H54 (cell line): Measurements from ENCODE around the gene STK32A.

Experiments
- DNase-seq: peaks from one replicate; pipeline ENCODE4 v3.0.0; 2011; ENCODE audit warnings: low spot score, mixed read lengths; ENCODE audit not compliant: insufficient read length
- FAIRE-seq: peaks from 3 replicates; lab custom pipeline; 2011; peaks lifted over from hg19 to GRCh38; lab: Jason Lieb, UNC
- POLR2A ChIP-seq: IDR thresholded peaks from 2 replicates; pipeline ENCODE4 v1.6.1; 2011; ENCODE audit warnings: low read depth, mild to moderate bottlenecking, low read length

STK32A gene

DNA sequence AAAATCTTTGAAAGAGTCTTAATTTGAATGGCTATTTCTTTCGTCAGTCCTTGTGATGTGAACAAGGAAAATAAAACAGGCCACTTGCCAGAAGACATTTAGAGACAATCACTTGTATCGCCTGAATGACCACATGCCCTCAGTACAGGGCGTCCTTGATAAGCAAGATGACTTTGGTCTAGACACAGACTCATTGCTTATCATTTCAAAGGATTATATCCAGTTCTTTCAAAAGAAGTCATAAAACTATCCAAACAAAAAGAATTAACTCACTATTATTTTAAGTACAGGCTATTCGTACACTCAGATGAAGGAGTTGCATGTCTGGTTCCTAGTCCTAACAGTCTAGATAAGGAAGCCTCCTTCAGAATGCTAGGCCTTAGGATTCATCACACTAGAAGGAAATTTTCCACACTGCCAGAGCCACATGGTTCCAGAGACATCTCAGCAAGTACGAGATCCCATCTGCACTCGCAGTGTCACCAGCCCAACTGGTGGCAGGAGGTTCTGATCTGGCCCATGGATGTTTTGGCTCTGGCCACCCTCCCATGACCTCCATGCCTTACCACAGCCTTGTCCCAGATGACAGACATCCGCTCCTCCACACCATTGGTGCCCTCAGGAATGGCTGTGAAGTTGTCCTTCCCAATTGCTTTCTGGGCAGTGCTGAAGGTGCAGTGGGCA is 165.4 kb downstream of the STK32A start:
- FAIRE-seq (no peak), DNase-seq (no peak)
- no peak for TF ChIP-seq POLR2A

DNA sequence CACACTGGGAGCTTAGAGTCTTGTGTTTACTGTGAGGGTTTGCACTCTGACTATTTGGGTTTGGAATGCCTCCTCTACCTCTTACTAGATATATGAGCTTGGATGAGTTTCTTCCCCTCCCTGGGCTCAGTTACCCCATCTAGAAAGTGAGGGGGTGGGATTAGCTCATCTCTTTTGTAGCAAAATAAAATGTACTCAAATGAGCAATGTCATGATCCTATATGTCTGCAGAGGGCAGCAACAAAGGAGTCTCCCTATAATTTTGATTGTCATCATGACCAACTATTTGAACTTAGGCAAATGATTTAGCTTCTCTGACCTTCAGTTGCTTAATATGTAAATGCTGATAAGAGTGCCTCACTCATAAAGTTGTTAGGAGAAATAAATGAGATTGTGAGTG is 166.1 kb downstream of the STK32A start:
- DNase-seq (no peak), FAIRE-seq (no peak)
- no peak for TF ChIP-seq POLR2A

DNA sequence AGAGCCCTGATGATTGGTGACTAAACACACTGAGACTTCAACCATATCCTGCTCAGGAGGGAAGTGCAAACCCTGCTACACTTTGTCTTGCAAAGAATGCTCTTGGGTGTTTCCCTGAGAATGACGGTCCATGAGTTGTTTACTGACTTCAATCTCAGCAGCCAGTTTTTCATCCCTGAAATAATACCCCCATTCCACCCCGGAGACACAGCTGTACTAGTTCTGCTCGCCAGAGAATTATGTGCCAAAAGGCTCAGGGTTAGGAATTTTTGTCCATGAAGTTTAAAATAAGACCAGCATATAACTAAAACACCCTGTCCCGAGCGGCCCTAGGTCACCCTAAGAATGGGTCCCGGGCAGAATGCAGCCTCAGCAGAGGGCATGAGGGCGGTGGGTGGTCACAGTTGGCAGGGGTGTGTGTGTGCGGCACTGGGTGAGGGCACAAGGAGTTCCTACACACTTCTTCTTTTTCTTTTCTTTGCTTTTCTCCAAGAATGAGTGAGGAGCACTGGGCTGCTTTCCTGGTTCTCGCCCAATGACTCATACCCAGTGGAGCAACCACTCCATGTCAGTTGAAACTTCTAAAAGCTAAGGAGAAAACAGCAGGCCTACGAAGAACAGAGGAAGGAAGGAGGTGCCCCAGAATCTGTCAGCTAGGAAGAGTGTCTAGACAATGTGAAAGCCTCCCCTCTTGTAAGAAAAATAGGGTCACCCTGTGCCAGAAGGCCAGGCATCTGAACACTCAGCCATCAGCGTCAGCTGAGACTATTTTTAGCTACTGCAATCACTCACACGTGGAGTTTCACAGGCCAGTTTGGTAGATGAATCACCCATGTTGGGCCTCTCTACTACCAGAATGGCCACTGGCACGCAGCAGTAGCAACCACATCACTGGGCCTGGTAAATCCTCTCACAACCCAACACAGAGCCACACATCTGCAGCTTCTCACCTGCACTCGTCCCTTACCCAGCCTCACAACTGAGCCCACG is 169.1 kb downstream of the STK32A start:
- FAIRE-seq, result peak; percentile 79
- DNase-seq, result peak; percentile 76
- TF ChIP-seq POLR2A, result no peak

DNA sequence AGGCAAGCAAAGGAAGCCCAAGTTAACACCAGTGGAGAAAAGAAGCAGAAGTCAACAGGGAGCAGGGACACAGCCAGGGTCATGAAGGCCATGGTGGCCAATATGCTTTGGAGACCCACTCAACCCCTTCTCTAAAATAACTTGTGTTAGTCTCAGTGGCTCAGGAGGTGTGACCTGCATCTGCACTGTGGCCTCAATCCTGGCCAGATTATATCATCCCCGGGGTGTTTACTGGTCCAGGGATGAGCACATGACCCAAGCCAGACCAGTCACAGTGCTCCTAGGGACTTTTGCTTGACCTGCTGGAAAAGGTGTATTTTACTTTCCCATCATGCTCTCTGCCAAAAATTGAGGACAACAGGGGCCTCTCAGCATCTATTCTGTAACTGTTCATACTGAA is 169.9 kb downstream of the STK32A start:
- TF ChIP-seq POLR2A, result no peak
- DNase-seq, result no peak
- FAIRE-seq, result no peak

DNA sequence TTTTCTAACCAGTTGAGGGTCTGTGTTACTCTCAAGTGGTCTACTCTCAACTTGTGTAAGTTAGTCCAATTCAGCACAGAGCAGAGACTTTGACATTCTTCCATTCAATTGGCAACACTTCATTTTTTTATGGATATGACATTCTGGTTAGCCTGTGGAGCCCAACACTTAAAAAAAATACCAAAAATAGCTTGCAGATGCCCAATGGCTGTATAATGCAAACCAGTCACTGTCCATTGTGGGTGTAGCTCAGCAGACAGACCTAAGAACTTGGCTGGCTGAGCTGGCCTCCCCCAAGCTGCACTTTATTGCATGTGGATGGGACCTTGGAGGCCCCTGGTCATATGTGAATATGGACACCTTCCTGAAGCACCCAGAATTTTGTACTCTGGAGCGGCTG is 171.8 kb downstream of the STK32A start:
- FAIRE-seq, result no peak
- TF ChIP-seq POLR2A, result no peak
- no peak for DNase-seq

DNA sequence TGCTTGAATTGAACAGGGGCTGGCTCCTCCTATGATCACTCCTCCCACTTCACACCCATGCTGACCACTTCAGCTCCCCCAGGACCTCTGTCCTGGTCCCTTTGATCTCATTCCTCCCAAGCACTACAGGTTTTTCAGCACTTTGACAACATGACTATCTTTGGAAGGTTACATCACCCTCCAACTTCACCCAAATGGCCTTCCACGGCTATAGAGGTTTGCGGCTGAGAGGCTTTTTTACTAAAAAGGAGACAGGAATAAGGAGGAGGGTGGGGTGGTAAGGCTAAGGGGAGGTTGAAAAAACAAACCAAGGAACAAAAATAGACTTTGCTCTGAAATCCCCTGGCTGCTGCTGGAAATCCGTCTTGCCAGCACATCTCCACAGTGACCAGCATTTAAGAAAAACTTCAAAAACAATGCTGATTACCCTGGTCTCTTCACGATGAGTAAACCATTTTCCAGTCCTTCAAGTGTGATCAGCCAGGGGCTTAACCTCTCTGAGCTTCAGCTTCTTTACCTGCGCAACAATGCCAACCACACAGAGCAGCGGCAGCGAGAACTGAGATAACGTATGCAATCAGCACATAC is 172.4 kb downstream of the STK32A start:
- DNase-seq, result no peak
- TF ChIP-seq POLR2A, result no peak
- FAIRE-seq, result no peak

DNA sequence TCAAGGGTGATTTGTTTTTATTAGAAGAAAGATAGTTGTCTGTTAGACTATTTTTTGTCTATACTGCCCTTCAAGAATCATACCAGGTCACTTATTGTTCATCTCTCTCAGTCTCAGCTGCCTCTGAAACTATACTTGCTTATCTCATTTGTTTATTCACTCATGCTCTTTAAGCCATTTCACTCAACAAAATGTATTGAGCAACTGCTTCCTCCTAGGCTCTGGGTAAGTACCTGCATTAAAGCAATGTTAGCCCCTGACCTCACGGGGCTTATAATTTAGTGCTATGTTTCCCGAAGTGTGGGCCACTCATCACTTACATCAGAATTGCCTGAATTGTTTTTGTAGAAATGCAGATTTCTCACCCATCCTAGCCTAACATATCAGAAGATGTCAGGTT is 174.2 kb downstream of the STK32A start:
- TF ChIP-seq POLR2A, result no peak
- FAIRE-seq, result no peak
- no peak for DNase-seq

DNA sequence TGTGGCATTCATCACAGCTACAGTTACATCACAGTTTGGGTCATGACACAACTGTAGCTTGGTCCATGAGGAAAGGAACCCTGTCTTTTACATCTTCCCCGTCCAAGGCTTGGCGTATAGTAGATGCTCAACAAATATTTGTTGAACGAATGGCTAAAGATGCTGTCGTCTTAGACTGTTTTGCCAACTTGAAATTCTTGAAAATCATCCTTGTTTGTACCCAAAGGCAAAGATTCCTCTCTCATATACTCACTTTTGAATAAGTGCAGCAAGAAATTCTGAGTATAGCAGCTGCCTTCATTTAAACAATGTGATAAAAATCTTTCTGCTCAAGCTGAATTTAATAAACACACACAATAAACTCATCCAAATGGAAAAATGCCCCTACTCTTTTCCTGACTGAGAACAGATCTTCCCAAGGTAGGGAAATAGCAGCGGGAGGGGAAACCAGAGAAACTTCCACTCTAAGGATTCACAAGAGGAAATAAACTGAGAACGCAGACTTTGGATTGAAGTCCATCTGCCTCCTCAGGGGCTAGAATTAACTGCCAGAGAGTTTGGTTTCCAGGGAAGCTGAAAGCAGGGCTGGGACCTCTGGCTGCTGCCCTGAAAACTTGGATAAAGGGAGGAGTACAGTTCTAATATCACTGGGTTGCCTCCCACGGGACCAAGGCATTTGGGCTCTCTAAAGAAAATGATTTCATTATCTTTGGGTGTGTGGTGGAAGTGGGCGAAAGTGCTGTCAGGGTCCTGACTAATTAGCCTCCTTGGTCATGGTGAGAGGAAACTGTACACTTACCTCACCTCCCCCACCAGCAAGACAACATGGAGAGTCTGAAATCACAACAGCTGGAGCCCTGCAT is 175.9 kb downstream of the STK32A start:
- no peak for TF ChIP-seq POLR2A
- no peak for DNase-seq
- FAIRE-seq, result no peak

DNA sequence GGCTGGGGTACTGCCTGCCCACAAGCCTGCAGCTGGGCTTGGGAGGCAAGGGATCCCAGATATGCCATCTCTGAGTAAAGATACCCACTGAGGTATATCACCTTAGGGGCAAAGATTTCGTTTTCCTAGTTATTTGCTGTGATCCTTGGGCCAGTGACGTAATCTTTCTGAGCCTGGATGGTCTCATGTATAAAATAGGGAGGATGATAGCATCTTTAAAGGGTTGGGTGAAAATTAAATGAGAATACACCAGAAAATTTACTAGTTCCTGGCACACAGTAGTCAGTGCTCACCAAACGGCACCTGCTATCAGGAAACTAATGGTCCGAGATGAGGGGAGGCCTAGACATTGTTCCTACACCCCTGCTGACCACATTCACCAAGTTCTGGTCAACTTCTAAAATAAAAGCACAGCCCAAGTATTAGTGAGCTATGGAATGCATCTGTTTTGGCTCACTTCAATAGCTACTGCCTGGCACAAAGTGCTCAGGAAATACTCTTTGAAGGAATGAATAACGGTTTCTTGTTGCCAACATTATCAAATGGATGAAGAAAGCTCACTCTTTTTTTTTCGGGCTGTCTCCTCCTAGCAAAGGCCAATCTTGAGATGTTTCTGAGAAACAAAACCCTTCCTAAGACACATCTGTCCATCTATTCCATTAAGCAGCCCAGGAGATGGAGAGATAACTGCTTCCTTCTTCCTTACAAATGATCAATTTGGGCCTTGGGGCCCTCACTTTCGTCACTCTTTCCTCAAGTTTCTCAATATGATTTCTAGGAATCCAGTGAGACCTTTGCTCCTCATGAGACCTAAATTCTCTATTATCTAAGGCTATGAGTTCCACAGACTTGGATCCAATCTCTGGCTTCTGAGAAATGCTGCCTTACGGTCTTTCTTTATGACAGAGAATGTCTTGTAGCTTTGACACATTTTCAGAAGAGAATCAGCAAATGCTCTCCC is 176.8 kb downstream of the STK32A start:
- FAIRE-seq, result no peak
- DNase-seq, result no peak

DNA sequence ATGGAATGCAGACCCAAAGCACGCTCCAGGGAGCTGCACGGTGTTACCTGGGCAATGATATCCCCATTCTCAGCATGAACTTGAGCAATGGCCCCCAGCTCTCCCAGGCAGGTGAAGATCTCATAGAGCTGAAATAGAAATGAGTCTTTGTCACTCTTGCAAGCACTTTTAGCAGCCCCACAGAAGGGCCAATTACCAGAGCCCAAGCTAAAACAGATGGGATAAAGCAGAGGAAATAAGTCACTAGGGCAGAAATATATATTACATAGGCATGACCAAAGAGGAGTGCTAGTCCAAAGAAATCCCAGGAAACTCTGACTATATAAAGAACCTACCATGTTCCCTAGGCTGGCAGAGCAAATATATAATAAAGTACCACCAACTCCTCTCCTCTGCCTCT is 177.7 kb downstream of the STK32A start:
- no peak for TF ChIP-seq POLR2A
- FAIRE-seq (no peak), DNase-seq (no peak)

More for the DNA sequence above, 176.8 kb downstream of the STK32A start:
- TF ChIP-seq POLR2A, result no peak

DNA sequence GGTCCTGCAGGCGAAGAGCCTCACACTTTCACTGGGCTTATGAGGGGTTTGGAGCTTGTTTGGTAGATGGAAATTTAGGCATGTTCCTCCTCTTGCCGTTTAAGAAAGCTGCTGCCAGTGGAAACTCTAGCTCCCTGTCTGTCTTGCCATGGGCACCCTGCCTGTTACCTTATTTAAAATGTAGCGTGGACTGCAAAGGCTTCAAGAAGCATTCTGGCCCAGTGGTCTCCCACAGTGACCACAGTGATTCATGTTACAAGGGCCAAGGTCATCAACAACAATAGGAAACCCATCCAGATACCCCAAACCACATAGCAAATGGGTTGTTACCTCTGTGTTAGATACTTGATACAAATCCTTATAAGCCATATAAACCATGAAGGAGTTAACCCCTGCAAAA is 178.4 kb downstream of the STK32A start:
- DNase-seq (no peak), FAIRE-seq (no peak)
- TF ChIP-seq POLR2A, result no peak

DNA sequence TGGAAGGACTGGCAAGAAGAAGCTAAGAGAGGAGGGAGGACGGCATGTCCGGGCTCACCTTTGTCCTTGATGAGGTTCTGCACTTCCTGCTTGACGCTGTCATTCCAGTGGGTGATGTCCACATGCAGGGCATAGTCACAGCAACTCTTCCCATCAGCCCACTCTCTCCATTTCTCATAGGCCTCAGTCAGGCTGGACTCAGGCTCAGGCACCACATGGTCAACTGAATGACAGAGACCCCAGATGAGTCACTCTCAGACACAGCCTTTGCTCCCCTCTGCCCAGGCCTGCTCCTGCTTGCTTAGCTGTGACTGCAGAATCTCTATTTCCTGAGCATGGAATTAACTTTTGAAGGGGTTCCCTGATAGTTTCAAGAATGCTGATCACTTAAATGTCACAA is 180.8 kb downstream of the STK32A start:
- TF ChIP-seq POLR2A, result no peak
- DNase-seq (no peak), FAIRE-seq (no peak)

DNA sequence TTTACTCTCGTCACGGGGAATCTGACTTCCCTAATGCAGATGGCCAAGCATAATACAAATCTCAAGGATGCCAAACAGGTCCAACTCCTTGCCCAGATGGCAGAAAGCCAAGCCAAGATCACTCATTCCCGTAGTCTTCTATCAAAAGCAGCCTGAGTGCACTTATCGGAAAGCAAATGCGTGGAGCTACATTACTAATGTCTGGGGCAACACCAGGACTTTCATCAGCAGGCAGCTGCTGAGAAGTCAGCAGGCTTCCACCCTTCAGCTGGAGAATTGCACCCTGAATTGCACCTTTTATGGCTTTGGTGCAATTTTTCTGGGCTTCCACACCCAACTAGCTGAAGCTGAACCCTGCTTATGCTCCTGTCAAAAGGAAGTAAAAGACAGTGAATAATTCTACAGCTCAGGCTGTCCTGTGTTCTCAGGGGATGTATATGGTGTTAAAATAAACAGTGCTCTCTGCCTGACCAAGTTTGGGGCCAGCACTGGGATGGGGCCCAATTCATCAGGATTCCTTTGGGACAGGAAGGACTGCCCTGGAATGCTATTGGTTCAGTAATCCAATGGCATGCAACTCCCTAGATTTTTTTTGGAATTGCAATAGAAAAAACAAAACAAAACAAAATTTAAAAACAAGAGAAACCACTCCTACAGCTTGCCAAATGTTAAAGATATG is 182.4 kb downstream of the STK32A start:
- TF ChIP-seq POLR2A, result no peak
- DNase-seq, result no peak
- FAIRE-seq, result no peak
